ENCODE results near the gene CACNG1. TPM values are rescaled to one million over a fixed set of nuclear protein-coding genes. Genes with fewer than 3 reads are reported as not detected.

Gene CACNG1
- total RNA-seq, 1 experiment from 2014 or later: not detected

- Histone ChIP-seq H3K14ac (ENCODE audit: insufficient read depth, low read length) (no peak overlapping the region), H2BK20ac (ENCODE audit: low read depth, low read length, poor library complexity, severe bottlenecking) (no peak overlapping the region), H4K20me1 (ENCODE audit: control insufficient read depth, insufficient read depth, insufficient read length) (no peaks in the 10 kb centered on the region), H3K27me3 (ENCODE audit: insufficient read depth, low read length) (no peaks in the 10 kb centered on the region), H2AK5ac (ENCODE audit: insufficient read length, low read length) (no peak overlapping the region), H2AFZ (ENCODE audit: low read length) (no peak overlapping the region), H3K79me1 (ENCODE audit: insufficient read depth, low read depth, low read length, poor library complexity, severe bottlenecking) (no peaks in the 10 kb centered on the region), H2BK120ac (ENCODE audit: low read depth, low read length, poor library complexity, severe bottlenecking) (no peak overlapping the region), H3K23ac (ENCODE audit: insufficient read length, low read depth, low read length) (no peak overlapping the region), H3K9ac (ENCODE audit: extremely low read depth, insufficient read length, low read length) (no peak overlapping the region), H3K56ac (ENCODE audit: insufficient read length, low read depth, low read length) (no peak overlapping the region), H3K27ac (ENCODE audit: insufficient read length, low read depth, low read length) (no peak overlapping the region), H3K18ac (ENCODE audit: insufficient read length, low read depth, low read length) (no peak overlapping the region), H2BK12ac (ENCODE audit: insufficient read length, low read depth, low read length) (no peak overlapping the region), H4K5ac (ENCODE audit: insufficient read length, low read depth, low read length) (no peak overlapping the region), H3T11ph (ENCODE audit: low read length) (no peak overlapping the region), H3K4me1 (ENCODE audit: insufficient read depth, low read length) (no peaks in the 10 kb centered on the region), H4K8ac (replicated peaks; ENCODE audit: insufficient read length, low read depth, low read length) (no peak overlapping the region), H2BK15ac (ENCODE audit: low read depth, low read length) (no peak overlapping the region), H3K9me3 (ENCODE audit: control insufficient read depth, low read depth, low read length) (no peaks in the 10 kb centered on the region), H3K4me2 (ENCODE audit: insufficient read depth, insufficient read length, low read length) (no peak overlapping the region), H3K23me2 (ENCODE audit: insufficient read length, low read depth, low read length, poor library complexity, severe bottlenecking) (no peaks in the 10 kb centered on the region), H3K79me2 (ENCODE audit: insufficient read depth, low read length) (no peaks in the 10 kb centered on the region), H4K91ac (ENCODE audit: insufficient read length, low read depth, low read length) (no peak overlapping the region), H2BK5ac (ENCODE audit: insufficient read length, low read length) (no peak overlapping the region), H3K4ac (ENCODE audit: low read depth, low read length) (no peak overlapping the region)
- Mint-ChIP-seq H3K27ac (peak overlapping the region in 1 of 3 experiments; percentile 67; a peak in 1 of 7 replicates), H3K4me1 (peaks cover 9 to 19% of the 10 kb centered on the region in 2 experiments), H3K27me3 (ENCODE audit: low read depth) (no peaks in the 10 kb centered on the region), H3K9me3 (no peaks in the 10 kb centered on the region; a peak in 1 of 5 replicates), H3K36me3 (ENCODE audit: insufficient read depth in 1 of 3, low read depth in 3 of 3) (no peaks in the 10 kb centered on the region), H3K4me3 (no peak overlapping the region)
- no CpG with 5 or more reads among the region's 12 CpGs for WGBS (ENCODE audit: extremely low coverage, insufficient read length, low lambda C conversion rate)
- no peak for DNase-seq
- TF ChIP-seq, protein P1, sequence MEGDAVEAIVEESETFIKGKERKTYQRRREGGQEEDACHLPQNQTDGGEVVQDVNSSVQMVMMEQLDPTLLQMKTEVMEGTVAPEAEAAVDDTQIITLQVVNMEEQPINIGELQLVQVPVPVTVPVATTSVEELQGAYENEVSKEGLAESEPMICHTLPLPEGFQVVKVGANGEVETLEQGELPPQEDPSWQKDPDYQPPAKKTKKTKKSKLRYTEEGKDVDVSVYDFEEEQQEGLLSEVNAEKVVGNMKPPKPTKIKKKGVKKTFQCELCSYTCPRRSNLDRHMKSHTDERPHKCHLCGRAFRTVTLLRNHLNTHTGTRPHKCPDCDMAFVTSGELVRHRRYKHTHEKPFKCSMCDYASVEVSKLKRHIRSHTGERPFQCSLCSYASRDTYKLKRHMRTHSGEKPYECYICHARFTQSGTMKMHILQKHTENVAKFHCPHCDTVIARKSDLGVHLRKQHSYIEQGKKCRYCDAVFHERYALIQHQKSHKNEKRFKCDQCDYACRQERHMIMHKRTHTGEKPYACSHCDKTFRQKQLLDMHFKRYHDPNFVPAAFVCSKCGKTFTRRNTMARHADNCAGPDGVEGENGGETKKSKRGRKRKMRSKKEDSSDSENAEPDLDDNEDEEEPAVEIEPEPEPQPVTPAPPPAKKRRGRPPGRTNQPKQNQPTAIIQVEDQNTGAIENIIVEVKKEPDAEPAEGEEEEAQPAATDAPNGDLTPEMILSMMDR (conservative IDR thresholded peaks at IDR 0.05): no peak
Observed at GRCh38 chr17:67018471-67019434, 25.6 kb upstream of the CACNG1 start.

Data from H9 (cell line).